GM21786 (cell line): ENCODE measurements around the gene CNPY1.

ENCODE experiments used
- ATAC-seq: cut with Tn5 transposase; IDR thresholded peaks from one replicate; pipeline ENCODE4 v1.9.1; 2021; ENCODE audit not compliant: unreplicated experiment

Gene CNPY1

GRCh38 chr7:155560196-155560885 is 14.0 kb upstream of the CNPY1 start:
- no peak for ATAC-seq

GRCh38 chr7:155559519-155560108 is 13.3 kb upstream of the CNPY1 start:
- ATAC-seq, result no peak

- no peak for ATAC-seq
These were observed 12.6 kb upstream of the CNPY1 start for GRCh38 chr7:155558961-155559360.

- ATAC-seq, result no peak
These were observed 12.0 kb upstream of the CNPY1 start for GRCh38 chr7:155558351-155558750.

DNA sequence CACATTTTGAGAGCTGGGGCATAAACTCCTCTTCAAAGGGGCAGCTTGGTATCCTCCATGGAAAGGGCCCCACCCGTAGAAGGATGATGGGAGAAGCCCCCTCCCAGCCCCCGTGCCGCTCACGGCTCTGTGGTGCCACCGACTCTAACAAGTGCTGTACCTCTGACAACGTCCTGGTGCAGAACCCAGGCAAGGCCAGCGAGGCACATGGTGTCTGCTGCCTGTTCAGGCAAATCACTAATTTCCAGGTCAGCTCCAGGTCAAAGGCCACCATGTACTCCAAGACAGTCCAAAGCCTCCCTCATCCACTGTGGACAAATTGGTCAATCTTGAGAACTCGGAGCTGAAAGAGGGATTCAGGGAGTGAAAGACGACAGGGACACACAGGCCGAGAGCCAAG is 11.4 kb upstream of the CNPY1 start:
- no peak for ATAC-seq

DNA sequence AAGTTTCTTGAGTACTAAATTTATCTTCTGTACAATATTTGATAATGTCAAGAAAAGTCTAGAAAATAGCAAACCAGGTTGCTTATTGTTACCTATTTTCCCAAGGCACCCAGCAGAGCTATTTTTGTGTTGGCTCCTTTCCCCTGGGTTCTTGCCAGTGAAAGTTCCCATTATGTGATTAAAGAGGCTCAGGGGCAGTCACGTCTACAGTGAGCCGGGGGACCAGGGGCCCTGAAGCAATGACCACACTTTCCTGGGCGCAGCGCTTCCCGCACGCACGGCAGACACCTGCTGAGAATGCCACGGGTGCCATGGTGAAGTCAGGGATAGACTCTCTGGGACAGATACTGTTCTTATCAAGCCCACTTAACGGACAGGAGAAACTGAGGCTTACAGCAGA is 10.4 kb upstream of the CNPY1 start:
- ATAC-seq, result no peak

DNA sequence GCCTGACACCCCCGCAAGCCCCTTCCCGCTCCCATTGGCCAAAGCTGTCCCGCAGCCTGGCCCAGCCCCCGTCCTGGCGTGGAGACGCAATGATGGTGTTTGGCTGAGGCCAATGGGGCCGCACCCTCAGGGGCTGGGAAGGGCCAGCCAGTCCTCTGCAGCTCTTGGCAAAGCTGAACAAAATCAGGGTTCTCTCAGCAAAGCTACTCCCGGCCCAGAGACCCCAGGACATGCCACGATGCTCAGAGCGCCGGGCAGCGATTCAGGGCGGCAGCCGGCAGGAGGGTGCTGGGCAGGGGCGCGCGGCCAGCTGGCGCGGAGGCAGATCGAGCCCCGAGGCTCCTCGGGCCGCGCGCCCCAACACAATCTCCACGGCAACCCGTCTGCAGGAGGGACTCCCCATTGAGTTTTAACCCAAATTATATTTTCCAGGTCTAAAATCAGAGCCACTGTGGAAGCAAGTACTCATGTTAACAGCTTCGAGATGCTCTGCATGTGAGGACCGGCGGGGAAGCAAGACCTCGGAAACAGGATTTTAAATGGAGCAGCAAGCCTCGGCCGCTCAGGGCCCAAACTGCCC is 8.8 kb upstream of the CNPY1 start:
- no peak for ATAC-seq

GRCh38 chr7:155553871-155554270 is 7.5 kb upstream of the CNPY1 start:
- ATAC-seq, result no peak

DNA sequence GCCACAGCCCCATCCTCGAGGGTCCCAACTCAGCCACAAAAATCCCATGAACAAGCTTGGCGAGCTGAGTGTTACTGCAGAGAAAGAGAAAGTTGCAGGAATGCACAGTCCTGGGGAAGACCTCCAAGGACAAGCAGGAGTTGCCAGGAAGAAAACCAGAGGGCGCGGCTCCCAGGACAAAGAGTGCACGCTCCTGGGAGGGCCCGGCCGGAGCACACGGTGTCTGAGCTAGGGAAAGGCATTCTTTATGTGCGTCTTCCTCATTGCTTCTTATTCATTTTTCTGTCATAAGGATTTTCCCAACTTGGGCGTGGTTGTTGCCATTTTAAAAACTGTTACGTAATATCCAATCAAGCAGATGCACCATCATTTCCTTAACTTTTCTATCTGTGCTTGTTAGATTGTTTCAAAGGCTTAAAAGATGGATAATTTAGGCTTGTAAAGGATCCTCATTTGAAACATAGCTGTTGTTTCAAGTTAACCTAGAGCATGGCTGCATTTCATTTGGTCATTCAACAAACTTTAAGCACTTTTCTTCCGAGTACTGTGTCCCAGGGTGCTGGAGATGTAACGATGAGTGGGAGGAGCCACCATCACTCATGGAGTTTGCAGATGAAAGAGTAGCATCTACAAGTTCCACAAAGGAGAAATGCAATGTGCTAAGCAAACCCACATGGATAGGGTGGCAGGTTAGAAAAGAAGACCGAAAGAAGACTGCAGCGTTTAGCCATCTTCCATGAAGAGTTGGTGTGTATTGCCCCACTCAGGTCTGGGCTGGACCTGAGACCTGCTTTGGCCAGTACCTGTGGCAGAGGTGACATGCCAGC is 5.6 kb upstream of the CNPY1 start:
- ATAC-seq, result no peak

GRCh38 chr7:155550916-155551315 is 4.6 kb upstream of the CNPY1 start:
- ATAC-seq, result no peak

- ATAC-seq, result no peak
These were observed 2.9 kb upstream of the CNPY1 start for GRCh38 chr7:155549226-155549625.

GRCh38 chr7:155547161-155547791 is 917 bp upstream of the CNPY1 start:
- ATAC-seq, result no peak

GRCh38 chr7:155545348-155545747 is 1.0 kb downstream of the CNPY1 start:
- no peak for ATAC-seq

DNA sequence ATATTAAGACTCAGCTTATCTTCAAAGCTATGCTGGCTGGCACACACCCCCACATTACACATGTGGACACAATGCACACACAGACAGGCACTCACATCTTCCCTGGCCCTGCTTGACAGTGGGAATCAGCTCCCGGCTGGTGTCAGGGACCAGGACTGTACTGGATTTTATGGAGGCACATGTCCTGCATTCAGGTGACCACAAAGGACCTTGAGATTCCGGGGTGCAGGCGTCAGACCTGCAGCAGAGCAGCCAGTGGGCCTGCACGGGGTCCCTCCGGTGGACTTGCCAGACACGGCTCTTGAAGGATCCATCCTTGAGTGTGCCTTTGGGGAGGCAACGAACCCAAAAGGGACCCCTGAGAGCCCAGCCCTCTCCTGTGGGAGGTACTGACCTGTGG is 1.9 kb downstream of the CNPY1 start:
- no peak for ATAC-seq

DNA sequence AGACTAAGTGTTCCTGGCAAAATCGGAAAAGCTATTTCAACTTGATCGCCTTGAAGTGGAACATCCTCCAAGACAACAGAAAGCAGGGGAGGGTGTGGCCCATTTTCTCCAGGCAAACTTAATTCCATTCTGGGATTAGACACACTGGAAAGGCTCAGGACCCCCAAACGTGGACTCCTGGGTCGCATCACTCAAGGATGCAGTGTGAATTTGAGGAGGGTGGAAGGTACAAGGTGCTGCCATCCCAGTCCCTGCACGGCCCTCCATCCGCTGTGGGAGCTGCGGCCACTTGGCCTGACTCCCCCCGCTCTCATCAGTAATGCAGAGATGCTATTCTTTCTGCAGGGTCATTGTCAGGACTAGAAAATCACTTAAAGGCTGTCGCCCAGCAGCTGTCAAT is 2.4 kb downstream of the CNPY1 start:
- no peak for ATAC-seq

DNA sequence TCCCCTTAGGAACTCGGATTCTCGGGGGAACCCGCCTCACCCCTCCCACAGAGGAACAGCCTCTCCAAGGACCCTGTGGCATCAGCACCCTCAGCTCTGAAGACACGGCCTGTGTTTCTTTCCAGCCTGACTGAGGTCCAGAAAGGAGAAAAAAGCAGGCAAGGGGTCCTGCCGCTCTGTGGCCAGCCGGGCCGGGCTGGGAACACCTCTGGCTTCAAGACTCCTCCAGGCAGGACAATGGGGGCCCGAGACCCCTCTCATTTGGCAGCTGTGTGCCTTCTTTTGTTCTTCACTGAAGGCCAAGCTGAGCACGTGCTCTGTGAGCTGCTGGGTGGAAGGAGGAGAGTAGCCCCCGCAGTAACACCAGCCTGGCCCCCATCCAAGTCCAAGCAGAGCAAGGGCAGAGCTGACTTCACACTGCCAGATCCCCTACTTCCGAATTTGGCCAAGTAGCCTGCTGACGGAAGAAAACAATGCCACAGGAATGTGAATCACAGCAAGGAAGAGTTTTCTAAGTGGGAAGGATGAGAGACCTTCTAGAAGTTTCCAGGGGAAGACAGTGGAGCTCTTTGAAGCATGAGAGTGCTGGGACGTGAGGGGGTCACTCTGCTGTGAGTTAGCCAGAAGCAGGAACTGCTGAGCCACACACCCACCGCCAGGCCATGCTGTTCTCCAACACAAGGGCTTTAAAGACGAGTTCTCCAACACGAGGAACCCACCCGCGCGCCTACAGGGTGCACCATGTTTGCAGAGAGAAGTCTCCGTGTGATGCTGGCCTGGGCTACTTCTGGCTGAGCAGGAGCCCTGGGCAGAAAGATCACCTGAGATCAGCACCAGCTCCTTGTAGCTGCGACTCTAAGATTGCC is 3.1 kb downstream of the CNPY1 start:
- ATAC-seq, result no peak

GRCh38 chr7:155541986-155542675 is 4.2 kb downstream of the CNPY1 start:
- ATAC-seq, result no peak

DNA sequence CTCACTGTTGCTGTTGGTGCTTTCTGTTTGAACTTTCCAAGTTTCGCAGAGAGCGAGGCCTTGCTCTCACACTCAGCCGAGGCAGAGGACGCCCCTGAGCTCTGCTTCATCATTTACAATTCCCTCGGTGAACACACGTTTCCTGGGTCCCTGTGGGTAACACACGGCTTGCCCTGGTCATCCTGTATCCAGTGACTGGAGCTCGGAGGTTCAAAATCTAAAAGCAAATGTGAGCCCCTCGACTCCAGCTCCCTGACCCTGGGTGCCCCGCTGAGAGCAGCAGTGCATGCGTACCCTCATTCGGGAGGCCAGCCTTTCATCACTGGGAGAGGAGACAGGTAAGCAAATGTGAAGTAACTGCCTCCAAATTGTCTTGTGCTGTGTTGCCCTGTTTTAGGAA is 5.8 kb downstream of the CNPY1 start:
- no peak for ATAC-seq

GRCh38 chr7:155538293-155538692 is 8.1 kb downstream of the CNPY1 start:
- no peak for ATAC-seq

DNA sequence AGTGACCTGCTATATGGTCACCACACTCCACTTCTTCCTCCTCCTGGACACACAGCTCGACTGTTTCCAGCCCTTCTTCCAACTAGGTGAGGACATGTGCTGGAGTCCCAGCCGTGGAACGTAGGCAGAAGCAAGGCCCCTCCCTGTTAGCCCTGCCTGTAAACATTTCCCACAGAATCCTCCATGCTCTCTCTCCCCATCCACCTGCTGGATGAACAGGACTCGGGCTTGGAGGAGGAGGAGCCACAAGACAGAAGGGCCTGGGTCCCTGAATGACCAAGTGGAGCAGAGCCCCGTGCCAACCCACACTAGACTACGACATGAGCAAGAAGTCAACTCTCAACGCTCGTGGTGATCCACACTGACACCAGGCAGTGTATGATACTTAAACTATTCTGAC is 9.9 kb downstream of the CNPY1 start:
- ATAC-seq, result no peak
